ES-I3 (cell line): ENCODE measurements around the gene MIGA1.
"Not testable (repeated sequence)": the region's sequence is repeated elsewhere in the genome, so short reads cannot be mapped to it uniquely, and the experiment has no call there.

Source experiments
- H3K36me3 ChIP-seq: 2 replicates; pipeline ENCODE4 v1.6.1; 2013; ENCODE audit warnings: mild to moderate bottlenecking, low read length, control low read depth, moderate library complexity; ENCODE audit not compliant: insufficient read depth
- H3K4me1 ChIP-seq: 2 replicates; pipeline ENCODE4 v1.6.1; 2013; ENCODE audit warnings: mild to moderate bottlenecking, control low read depth, low read length; ENCODE audit not compliant: insufficient read depth
- H3K9ac ChIP-seq: 2 replicates; pipeline ENCODE4 v1.6.1; 2013; ENCODE audit warnings: low read depth, mild to moderate bottlenecking, low read length, moderate library complexity
- H3K9me3 ChIP-seq: 2 replicates; pipeline ENCODE4 v1.6.1; 2013; ENCODE audit warnings: mild to moderate bottlenecking, low read length, moderate library complexity; ENCODE audit not compliant: control insufficient read depth, insufficient read depth

Gene MIGA1

DNA sequence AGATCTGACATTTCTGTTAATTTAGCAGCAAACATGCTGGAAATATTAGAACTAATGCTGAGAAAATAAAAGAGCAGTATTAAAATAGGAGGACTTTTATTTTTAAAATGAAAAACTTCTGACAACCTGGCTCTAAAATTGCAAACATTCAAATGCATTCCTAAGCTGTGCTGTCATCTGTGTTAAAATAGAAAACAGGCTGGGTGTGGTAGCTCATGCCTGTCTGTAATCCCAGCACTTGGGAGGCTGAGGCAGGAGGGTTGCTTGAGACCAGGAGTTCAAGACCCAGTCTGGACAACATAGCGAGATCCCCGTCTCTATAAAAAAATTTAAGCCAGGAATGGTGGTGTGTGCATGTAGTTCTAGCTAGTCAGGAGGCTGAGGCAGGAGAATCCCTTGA, 44.6 kb downstream of the MIGA1 start:
- Histone ChIP-seq H3K4me1 (no peaks in the 10 kb centered on the region), H3K9me3 (no peaks in the 10 kb centered on the region), H3K36me3 (no peaks in the 10 kb centered on the region), H3K9ac (no peak overlapping the region)

DNA sequence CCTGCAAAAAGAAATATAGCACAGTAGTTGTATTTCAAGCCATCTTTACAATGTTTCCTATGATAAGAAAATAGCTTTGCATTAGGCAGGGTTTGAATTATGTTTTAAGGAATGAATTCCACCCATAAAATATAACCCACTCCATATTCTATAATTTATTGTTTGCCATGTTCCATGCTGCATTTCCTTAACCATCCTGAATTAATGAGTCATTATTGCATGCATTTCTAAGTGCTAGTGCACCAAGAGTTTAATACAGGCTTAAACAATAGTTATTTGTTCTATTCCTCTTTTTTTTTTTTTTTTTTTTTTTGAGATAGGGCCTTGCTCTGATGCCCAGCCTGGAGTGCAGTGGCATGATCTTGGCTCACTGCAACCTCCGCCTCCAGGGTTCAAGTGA, 45.2 kb downstream of the MIGA1 start:
- H3K9ac ChIP-seq = no peak overlapping the region

DNA sequence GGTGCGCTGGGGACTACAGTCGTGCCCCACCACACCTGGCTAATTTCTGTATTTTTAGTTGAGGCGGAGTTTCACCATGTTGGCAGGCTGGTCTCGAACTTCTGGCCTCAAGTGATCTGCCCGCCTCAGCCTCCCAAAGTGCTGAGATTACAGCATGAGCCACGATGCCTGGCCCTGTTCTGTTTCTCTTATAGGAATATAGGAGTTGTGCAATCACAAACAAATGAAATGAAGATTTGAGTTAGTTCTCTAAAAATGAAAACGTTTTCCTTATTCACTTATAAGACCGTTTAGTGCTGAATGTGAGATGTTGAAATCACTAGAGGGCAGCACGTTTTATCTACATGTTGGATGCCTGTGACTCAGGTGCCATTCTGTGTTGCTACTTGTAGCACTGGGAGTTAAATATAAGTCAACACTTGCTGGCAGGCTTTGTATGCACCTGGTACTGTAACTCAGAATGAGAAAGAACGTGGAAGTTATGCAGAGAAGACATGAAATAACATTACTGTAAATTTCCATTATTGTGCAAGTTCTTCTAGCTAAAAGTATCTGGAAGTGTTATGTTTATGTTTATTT, 45.8 kb downstream of the MIGA1 start:
- Histone ChIP-seq H3K9ac (no peak overlapping the region), H3K36me3 (no peaks in the 10 kb centered on the region), H3K9me3 (no peaks in the 10 kb centered on the region), H3K4me1 (no peaks in the 10 kb centered on the region)

More for the DNA sequence above, 45.2 kb downstream of the MIGA1 start:
- Histone ChIP-seq H3K9me3 (no peaks in the 10 kb centered on the region), H3K4me1 (no peaks in the 10 kb centered on the region), H3K36me3 (no peaks in the 10 kb centered on the region)

DNA sequence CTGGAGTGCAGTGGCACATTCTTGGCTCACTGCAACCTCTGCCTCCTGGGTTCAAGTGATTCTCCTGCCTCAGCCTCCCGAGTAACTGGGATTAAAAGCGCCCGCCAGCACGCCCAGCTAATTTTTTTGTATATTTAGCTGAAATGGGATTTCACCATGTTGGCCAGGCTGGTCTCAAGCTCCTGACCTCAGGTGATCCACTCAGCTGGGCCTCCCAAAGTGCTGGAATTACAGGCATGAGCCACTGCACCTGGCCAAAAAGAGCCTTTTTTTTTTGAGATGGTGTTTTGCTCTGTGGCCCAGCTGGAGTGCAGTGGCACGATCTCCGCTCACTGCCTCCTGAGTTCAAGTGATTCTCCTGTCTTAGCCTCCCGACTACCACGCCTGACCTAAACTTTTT, 47.4 kb downstream of the MIGA1 start:
- H3K9ac ChIP-seq, H3K9me3 ChIP-seq, H3K4me1 ChIP-seq, H3K36me3 ChIP-seq: not testable (repeated sequence)

- no peaks in the 10 kb centered on the region for H3K4me1 ChIP-seq
- no peak overlapping the region for H3K9ac ChIP-seq
- H3K36me3 ChIP-seq = no peaks in the 10 kb centered on the region
- H3K9me3 ChIP-seq = no peaks in the 10 kb centered on the region
These were observed 48.6 kb downstream of the MIGA1 start for GRCh38 chr1:77828098-77828497.

DNA sequence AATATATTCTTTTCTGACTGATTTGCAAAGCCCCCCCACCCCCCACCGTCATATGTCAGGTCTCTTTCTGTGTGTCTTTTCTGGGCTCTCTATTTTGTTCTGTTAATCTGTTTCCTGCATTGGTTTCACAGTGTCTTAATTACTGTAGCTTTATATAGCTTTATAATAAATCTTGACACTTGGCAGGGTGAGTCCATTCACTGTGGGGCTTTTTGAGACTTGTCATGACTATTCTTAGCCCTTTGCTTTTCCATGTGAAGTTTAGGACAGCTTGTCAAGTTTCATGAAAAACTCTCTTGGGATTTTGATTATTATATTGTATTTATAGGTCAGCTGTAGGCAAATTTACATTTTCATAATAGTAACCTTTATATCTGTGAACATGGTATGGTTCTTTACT, 50.4 kb downstream of the MIGA1 start:
- H3K4me1 ChIP-seq = no peaks in the 10 kb centered on the region
- no peak overlapping the region for H3K9ac ChIP-seq
- H3K36me3 ChIP-seq = no peaks in the 10 kb centered on the region; the same call in 1 of the 2 replicates
- no peaks in the 10 kb centered on the region for H3K9me3 ChIP-seq

- Histone ChIP-seq H3K36me3 (peaks cover 2% of the 10 kb centered on the region; the same call in 1 of the 2 replicates), H3K4me1 (no peaks in the 10 kb centered on the region), H3K9me3 (no peaks in the 10 kb centered on the region), H3K9ac (no peak overlapping the region)
These were observed 51.5 kb downstream of the MIGA1 start for GRCh38 chr1:77830946-77831345.

DNA sequence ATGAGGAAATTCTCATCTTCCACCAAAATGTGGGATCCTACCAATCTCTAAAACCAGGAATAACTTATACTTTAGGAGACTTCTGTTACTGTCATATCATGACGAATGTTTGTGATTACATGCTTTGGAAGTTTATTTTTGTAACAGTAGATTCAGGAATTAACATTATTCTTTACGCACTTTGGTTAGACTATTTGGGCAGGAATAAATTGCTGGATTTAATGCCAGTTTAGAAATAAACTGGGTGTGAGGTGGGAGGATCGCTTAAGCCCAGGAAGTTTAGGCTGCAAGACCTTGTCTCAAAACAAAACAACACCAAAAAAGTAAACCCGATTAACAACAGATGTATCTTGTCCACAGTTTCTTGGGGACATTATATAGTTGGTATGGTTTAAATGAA, 52.1 kb downstream of the MIGA1 start:
- Histone ChIP-seq H3K9ac (no peak overlapping the region), H3K36me3 (peaks cover 2% of the 10 kb centered on the region; the same call in 1 of the 2 replicates), H3K9me3 (no peaks in the 10 kb centered on the region), H3K4me1 (no peaks in the 10 kb centered on the region)

DNA sequence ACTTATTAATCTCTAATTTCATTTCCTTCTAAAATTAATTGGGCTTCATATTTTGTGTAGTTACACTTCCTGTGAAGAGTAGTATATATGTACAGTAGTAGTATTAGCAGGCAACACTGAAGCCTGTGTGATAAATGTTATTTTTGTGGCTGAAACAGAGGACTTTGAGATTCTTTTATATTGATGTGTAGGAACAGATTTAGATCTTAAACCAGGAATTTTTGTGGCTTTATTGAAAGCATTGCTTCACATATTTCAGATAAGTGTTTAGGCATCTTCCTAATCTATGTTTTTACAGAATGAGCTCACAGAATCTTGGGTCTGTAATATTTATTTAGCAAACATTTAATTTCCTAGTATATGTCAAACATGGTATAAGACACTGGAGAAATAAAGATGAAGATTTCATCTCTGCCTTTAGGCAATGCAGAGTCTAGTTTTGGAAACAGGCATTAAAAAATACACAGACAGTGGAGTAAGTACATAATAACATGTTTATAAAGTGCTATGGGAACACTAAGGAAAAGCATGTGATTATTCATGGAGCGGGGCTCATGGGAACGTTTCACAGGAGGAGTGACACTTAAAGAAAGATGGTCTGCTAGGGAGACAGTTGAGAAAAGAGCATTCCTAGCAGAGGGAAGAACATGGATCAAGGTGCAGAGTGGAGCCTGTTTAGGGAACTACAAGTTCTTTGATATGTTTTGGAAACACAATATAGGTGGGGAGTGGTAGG, 52.7 kb downstream of the MIGA1 start:
- H3K9me3 ChIP-seq = no peaks in the 10 kb centered on the region
- H3K36me3 ChIP-seq = peaks cover 2% of the 10 kb centered on the region; the same call in 1 of the 2 replicates
- no peaks in the 10 kb centered on the region; the same call in 1 of the 2 replicates for H3K4me1 ChIP-seq
- no peak overlapping the region for H3K9ac ChIP-seq

GRCh38 chr1:77832901-77833300, 53.5 kb downstream of the MIGA1 start:
- peaks cover 2% of the 10 kb centered on the region; the same call in 1 of the 2 replicates for H3K36me3 ChIP-seq
- no peaks in the 10 kb centered on the region; the same call in 1 of the 2 replicates for H3K4me1 ChIP-seq
- no peaks in the 10 kb centered on the region for H3K9me3 ChIP-seq
- no peak overlapping the region for H3K9ac ChIP-seq

DNA sequence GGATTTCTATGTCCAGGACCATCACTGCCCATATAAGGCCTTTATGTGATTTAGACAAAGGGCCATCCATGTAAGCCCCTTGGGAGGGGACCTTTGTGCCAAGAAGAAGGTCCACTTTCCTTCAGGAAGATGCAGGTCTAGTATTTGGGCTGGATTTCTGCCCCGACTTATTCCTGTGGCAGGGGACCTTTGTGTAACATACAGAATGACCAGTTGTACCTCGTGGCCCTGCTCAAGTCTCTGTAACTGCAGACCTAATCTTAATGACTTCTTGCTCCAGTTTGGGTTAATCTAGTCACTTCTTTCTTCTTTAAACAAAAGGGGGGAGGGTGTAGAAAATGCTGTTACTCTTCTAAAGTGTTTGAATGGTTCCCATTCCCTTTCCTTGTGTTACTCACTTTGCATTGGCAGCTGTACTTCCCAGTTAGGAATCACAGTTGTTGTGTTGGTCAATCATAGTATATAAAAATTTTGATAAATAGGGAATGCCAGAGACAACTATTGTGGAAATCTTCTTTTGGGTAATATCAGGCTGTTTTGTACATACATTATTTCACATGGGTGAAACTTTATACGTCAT, 54.2 kb downstream of the MIGA1 start:
- H3K9ac ChIP-seq = no peak overlapping the region
- H3K36me3 ChIP-seq = peaks cover 2% of the 10 kb centered on the region; the same call in 1 of the 2 replicates
- no peaks in the 10 kb centered on the region for H3K9me3 ChIP-seq
- no peaks in the 10 kb centered on the region; the same call in 1 of the 2 replicates for H3K4me1 ChIP-seq

- H3K4me1 ChIP-seq = no peaks in the 10 kb centered on the region; the same call in 1 of the 2 replicates
- H3K9ac ChIP-seq = no peak overlapping the region
- H3K9me3 ChIP-seq = no peaks in the 10 kb centered on the region
- peaks cover 2% of the 10 kb centered on the region; the same call in 1 of the 2 replicates for H3K36me3 ChIP-seq
These were observed 55.4 kb downstream of the MIGA1 start for GRCh38 chr1:77834771-77835334.

GRCh38 chr1:77841574-77841973, 62.1 kb downstream of the MIGA1 start:
- no peaks in the 10 kb centered on the region for H3K36me3 ChIP-seq
- no peaks in the 10 kb centered on the region; the same call in 1 of the 2 replicates for H3K4me1 ChIP-seq

DNA sequence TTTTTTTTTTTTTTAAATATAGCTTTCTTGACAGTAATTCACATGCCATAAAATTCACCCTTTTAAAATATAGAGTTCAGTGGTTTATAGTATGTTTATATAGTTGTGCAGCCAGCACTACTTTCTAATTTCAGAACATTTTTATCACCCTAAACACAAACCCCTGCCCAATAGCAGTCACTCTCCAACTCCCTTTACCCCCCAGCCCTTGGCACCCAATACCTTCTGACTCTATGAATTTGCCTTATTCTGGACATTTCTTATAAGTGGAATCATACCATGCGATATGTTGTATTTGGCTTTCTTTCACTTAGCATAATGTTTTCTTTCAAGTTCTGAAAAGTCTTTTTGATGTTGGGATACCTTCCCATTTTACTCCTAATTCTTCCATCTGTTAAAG, 66.5 kb downstream of the MIGA1 start:
- Histone ChIP-seq H3K4me1 (no peaks in the 10 kb centered on the region), H3K9me3 (no peaks in the 10 kb centered on the region), H3K9ac (no peak overlapping the region), H3K36me3 (no peaks in the 10 kb centered on the region)

More at GRCh38 chr1:77841574-77841973, 62.1 kb downstream of the MIGA1 start:
- Histone ChIP-seq H3K9ac (no peak overlapping the region), H3K9me3 (no peaks in the 10 kb centered on the region)
